GM19239 (cell line): Measurements from ENCODE around the gene NKAIN2.
"Not testable (repeated sequence)": the region's sequence is repeated elsewhere in the genome, so short reads cannot be mapped to it uniquely, and the experiment has no call there.

ENCODE experiments used
- DNase-seq: peaks from one replicate; pipeline ENCODE4 v3.0.0; 2011; ENCODE audit warnings: low spot score; ENCODE audit not compliant: insufficient read length
- FAIRE-seq: peaks from 2 replicates; lab custom pipeline; 2011; peaks lifted over from hg19 to GRCh38; lab: Jason Lieb, UNC

The NKAIN2 gene

DNA sequence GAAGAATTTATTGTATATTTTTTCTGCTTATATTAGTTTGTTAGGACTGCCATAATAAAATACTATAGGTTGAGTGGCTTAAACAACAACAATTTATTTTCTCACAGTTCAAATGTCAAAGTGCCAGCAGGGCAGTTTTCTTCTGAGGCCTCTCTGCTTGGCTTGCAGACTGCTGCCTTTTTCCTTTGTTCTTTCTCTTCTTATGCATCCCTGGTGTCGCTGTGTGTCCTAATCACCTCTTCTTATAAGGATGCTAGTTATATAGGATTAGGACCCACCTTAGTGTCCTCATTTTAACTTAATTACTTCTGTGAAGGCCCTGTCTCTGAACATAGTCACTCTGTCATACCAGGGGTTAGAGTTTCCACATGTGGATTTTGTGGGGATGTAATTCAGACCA, 354.4 kb downstream of the NKAIN2 start:
- FAIRE-seq (no peak), DNase-seq (no peak)

DNA sequence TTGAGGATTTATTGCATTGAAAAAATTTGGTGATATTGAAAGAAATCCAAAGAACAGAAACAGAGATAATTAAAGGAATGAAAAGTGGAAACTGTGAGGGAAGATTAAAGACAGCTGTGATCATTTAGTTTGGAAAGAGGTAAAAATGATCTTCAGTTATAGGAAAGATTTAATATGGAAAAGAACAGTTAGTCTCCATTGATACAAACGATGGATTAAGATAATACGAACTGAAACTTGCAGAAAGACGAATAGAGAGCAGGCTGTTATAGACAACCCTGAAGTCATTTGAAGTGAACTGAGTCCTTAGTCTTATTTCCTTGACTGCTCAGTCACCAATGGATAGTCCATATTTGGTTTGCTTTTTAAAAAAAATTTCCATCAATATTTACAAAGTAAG, 360.0 kb downstream of the NKAIN2 start:
- FAIRE-seq (no peak), DNase-seq (no peak)

DNA sequence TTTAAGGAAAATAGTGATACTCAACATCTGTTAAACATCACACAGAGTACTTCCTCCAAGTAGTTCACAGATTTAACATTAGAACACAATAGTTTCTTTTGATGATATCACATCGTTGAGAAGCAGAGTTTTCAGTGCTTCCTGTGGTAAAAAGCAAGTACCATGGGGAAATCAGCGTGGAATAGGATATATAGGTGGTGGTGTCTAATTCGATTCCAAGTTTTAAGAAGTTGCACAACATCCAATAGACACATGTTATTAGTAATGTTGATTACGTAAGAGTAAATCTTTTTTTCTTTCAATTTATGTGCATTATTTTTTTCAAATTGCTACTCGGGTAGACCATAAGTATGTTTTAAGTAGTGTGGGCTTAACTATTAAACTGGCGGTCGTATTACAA, 360.7 kb downstream of the NKAIN2 start:
- no peak for DNase-seq
- no peak for FAIRE-seq

DNA sequence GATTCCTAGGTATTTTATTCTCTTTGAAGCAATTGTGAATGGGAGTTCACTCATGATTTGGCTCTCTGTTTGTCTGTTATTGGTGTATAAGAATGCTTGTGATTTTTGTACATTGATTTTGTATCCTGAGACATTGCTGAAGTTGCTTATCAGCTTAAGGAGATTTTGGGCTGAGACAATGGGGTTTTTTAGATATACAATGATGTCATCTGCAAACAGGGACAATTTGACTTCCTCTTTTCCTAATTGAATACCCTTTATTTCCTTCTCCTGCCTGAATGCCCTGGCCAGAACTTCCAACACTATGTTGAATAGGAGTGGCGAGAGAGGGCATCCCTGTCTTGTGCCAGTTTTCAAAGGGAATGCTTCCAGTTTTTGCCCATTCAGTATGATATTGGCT, 363.6 kb downstream of the NKAIN2 start:
- not testable (repeated sequence) for FAIRE-seq, DNase-seq

DNA sequence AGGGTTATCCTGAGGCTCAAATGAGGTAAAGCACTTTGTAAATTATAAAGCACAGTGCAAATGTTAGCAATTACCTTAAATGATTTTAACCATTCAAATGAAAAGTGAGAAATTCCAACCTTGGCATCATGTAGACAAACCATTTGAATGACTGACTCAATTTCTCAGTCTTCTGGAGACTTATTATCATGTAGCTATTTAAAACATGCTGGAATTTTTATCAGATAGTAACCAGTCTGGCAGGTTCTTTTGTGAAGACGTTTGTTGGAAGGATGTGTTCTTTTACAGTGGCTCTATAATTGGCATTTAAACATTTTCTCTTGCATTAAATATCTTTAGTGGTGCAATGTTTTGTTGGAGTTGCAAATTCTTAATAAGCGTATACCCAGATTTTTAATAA, 386.6 kb downstream of the NKAIN2 start:
- no peak for DNase-seq
- FAIRE-seq: no peak

DNA sequence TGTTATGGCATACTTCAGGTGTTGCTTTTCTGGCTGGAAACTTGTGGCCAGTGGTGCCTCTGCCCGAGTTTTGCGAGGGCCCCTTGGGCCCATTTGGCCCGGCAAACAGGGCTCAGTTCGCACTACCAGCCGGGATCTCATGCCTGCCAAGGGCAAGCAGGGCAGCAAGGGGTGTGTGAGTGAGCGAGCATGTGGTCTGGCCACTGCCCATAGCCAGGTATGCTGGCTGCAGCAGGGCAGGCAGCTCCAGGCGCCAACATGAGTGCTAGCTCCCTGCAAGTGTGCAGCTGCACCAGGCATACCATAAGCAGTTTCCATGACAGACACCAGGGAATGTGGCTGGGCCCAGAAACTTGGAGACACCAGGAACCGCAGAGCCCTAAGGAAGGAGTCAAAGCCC, 389.5 kb downstream of the NKAIN2 start:
- FAIRE-seq (no peak), DNase-seq (no peak)

DNA sequence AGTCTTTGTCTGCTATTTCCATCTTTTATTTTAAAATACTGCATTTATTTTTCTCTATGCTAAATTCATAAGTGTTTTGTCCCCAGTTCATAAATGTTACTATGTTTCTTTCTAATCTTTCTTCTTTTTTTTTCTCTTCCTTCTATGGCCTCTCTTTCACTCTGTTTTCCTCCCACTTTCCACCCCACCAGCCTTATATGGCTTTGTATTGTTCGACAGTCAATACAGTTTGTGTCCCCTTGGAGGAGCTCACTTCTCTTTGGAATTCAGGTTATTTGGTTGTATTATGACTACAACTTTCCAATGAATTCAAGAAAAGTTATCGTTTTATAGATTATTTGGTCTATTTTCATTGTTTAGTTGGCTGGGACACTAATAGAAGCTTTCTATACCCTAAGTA, 393.5 kb downstream of the NKAIN2 start:
- FAIRE-seq: no peak
- no peak for DNase-seq

DNA sequence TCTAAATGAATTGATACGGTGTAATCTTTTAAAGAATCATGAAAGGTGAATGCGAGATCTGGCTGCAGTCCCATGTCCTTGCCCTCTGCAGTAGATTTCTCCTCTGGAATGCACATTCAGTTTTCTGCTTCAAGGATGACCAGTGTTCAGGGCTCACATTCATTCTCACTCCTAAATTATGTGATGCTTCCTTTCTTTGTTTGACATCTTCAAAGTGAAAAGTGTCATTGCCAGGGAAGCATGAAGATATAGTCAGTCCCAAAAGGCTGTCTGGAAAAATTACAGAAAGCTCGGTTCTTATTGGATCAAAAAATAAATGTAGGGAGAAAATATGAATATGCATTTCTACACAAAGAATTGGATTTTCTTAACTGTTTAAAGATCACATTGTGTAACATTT, 395.6 kb downstream of the NKAIN2 start:
- no peak for DNase-seq
- FAIRE-seq: no peak

DNA sequence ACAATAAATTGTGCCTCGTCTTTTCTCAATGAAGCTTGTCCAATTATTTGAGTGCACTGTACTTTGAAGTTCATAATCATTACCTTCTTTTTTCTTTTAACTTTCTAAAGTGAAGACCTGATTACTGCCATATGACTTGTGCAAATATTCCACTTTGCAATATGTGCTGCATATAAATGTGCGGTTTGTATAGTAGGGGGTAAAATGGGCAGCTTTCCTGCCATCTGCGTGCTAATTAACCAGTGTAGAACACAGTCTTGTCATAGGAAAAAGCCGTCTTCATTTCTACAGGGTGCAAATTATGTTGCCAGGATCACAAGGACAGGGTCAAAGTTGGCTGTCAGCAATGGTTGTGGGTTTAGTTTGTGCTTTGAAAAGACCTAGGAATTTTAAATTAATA, 397.0 kb downstream of the NKAIN2 start:
- DNase-seq (no peak), FAIRE-seq (no peak)

DNA sequence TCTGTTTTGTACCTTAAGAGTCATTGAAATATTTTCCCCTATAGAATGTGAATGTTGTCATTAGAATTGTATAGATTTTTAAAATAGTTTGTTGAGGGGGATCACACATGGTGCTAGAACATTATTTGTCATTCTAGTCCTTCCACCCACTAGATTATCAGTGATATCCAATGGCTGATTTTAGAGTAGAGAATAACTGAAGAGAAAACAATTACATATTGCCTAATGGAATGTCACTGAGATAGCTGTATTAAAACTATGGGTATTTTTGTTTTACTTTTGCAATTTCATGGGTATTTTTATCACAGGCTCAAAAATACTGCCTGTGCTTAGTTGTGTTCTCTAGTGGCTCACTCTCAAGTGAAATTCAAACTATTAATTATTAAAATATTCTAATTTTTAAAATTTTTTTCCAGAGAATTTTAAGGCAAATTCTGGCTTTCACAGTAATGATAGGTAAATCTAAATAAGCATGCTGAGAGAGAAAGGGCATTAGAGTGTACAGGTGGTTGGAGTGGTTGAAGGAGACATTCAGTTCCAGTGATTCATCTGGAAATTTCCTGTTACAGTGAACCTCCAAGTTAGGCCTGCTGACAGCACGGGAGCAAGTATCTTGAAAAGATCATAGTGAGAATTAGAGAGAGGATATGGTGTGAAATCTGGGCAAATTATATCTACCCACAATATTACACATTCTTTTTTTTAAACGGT, 399.6 kb downstream of the NKAIN2 start:
- DNase-seq: no peak
- FAIRE-seq: no peak

DNA sequence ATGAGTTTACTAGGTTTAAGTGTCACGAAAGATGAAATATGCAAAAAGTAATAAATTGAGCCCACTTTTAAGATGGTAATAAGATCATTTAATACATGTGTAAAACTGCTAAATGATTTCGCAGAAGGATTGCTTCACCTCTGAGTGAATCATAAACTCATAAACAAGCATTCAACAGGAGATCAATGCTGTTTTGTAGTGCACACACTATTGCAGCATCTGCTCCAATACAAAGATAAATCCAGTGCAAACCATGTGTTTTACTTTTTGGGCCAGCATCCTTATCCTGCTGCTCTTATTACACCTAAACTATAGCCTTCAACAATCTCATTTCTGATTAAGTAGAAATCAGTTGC, 400.1 kb downstream of the NKAIN2 start:
- FAIRE-seq (no peak), DNase-seq (no peak)

DNA sequence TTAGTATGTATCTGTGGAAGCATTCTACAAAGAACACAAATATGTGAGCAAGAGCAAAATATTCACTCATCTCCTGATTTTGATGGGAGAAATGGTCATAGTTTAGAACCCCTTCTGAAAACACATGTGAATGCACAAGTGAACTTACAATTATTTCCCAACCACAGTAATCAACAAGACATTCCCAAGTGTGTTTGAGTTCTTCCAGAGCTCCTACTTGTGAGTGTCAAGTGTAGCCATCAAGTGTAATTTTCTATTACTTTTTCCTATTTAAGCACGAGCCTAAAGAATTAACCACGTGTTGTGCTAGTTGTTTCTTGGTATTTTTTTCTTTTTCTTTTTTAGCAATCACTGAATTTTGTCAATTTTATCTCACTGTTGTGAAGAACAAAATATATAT, 402.3 kb downstream of the NKAIN2 start:
- no peak for DNase-seq
- FAIRE-seq: no peak

DNA sequence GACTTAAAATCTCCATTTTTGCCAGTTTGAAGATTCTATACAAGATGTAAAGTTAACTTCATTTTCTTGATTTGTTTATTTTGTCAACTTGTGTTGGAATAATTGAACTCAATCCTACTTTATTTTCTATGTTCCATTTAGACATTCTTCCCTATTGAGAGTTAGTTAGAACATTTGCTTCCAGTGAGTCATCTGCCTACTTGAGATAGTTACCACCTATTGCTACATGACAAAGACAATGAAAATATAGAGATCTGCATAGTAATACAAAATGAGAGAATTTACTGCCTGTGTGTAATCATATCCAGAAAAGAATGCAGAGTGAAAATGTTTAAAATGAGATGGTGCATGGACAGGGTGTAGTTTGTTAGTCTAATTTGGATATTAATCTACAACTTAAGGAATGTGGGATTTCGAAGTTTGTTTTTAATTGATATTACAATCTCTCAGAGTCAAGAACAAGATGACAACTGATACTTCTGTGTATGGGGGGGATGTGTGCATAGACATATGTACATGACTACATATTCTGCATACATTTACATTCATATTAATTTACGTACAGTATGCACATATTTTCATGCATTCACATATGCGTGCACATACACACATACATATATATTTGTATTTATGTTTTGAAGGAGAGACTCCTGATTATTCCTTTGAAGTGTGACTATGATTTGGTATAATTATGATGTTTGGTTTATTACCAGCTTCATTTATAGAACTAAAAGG, 420.1 kb downstream of the NKAIN2 start:
- no peak for FAIRE-seq
- no peak for DNase-seq

DNA sequence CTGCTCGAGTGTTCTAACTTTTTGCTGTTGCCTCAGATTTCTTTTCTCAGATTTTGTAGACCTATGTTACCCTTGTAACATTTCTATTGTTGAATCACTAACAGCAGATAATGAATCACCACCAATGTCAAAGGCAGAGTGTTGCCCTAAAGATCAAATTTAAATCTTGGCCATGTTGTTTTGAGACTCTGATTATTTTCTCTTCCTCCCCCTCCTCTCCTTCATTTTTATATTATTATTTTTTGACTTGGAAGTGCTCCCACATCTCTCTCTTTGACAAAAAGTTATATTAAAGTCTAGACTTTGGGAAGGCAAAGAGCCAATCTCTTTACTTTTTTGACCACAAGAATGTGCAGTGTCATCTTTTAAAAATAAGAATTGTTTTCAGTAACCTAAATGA, 422.7 kb downstream of the NKAIN2 start:
- FAIRE-seq (no peak), DNase-seq (no peak)

DNA sequence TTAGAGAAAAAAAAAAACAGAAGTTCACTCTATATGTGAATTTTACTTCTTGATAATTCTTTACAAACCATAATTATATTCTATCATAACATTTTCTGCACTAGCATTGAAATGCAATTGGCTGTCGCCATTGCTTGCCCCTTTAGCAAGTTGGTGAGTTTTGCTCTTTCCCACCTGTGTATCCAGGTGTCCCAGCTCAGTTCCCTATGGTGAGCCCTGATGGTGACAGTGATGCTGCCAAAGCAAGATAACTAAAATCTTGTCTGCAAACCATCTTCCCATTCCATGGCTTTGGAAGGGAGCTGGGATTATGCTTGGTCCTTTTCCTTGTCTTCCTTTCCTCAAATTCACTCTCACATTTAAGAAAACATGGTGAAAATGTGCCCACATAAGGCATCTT, 429.6 kb downstream of the NKAIN2 start:
- DNase-seq (no peak), FAIRE-seq (no peak)

DNA sequence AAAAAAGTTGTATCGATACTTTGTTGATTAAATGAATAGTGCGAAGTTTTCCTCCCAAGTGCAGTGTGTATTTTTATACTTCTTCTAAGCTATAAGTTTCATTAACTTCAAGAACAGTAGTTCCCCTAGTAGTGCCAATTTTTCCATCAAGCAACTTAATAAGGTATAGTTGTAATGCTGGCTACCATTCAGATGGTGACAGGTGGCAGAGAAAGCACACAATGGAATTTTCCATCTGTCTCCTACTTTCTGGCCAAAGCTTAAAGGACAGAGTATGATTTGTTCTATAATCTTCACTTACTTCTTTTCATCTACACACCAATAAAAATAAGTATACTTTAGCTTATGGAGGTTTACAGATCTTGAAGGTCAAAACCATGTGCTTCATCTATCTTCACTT, 431.1 kb downstream of the NKAIN2 start:
- FAIRE-seq: no peak
- DNase-seq: no peak

DNA sequence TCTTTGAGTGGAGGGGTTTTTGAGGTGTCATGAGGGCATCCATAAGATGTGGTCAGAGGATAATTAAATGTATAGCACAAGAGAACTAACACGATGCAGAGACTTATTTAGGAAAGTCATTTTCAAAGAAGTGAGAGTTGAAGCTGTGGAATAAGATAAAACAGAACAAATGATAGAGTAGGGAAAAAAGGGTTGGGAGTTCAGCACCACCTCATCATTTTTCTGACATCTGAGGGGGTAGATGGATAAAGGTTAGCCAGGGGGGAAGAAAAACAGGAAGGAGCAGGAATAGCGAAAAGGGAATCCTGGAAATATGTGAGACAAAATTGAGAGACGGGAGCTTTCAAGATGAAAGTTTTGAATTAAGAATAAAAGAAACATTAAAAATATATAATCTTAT, 434.2 kb downstream of the NKAIN2 start:
- FAIRE-seq (no peak), DNase-seq (no peak)

DNA sequence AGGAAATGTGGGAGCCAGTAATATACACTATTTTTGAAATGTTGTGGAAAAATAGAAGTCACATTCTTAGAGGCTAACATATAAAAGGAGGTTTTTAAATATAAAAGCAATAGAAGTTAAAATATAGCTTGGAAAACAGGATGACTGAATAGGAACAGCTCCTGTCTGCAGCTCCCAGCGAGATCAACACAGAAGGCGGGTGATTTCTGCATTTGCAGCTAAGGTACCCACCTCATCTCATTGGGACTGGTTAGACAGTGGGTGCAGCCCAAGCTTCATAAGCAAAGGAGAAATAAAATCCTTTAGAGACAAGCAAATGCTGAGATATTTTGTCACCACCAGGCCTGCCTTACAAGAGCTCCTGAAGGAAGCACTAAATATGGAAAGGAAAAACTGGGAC, 434.7 kb downstream of the NKAIN2 start:
- DNase-seq, FAIRE-seq: not testable (repeated sequence)

DNA sequence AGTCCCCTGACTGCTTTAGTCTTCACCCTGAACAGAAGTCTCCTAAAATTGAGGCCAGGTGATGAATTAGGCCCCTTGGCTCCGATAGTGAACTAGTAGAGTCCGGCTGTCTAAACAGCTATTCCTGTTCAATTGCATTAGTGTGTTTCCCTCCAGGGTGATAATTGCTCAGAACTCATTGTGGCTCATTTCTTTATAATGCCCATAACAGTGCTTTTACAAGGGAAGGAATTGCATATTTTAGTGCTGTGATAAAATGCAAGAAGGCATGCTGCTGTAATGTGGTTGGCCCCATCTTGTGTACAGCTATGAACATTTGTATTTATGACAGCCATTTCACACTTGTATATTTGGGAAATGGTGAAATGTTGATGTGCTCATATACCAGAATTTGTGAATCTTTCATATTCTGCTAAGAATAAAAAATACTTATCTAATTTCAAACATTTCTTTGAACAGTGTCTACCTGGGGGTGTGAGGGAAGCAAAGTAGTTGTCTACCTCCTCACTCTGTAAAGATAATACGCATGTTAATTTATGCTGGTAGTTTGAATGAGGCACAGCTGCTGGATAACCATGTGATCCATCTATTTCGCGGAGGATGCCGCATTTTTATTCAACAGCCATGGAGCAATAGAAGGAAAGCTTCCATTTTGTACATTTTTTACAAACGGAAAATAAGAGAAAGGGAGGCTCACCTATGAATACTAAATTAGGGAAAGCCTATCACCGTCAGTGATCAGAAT, 451.4 kb downstream of the NKAIN2 start:
- no peak for FAIRE-seq
- no peak for DNase-seq

DNA sequence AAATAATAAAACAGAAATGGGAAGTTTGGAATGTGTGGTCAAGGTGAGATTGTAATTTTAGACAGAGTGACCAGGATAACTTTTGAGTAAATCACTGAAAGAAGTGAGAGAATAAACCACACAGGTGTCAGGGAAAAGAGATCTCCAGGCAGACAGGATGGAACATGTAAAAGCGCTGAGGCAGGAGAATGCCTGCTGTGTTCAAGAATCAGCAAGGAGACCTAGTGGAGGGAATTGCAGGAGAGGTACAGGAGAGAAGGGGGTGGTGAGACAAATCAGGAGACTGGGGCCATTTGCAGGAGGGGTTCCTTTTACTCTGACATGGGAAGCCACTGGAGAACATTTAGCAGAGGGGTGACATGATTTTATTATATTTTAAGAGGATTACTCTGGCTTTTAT, 456.7 kb downstream of the NKAIN2 start:
- DNase-seq (no peak), FAIRE-seq (no peak)

DNA sequence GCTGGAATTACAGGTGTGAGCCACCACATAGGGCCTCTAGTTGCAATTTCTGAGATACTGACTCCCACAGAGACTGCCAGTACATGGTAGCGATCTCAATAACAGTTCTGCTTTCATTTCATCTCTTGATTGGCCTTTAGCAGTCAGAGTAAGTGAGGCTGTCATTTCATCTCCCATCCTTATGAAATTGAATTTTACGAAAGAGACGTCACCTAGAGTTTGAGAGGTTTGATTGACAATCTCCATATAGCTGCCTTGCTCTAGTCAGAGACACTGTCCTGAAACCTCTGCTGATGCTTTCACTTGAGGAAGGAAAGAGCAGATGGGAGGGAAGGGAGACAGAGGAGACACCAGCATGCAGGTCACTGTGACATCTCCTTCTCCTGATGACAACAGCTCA, 466.1 kb downstream of the NKAIN2 start:
- FAIRE-seq (no peak), DNase-seq (no peak)
